GM13977 (cell line): ENCODE results near the gene OR7G1.

Experiments
- DNase-seq: peaks from one replicate; pipeline ENCODE4 v3.0.0; 2012; ENCODE audit warnings: low spot score
- CTCF ChIP-seq: IDR thresholded peaks from 2 replicates; pipeline ENCODE4 v1.5.1; 2012; ENCODE audit warnings: mild to moderate bottlenecking, control low read depth; ENCODE audit not compliant: insufficient read depth; ENCODE audit errors: extremely low read depth, missing control alignments
- in situ Hi-C: fragments of 300-500 bp; cut with MboI; formaldehyde crosslinking; loops from one replicate; pipeline ENCODE4 v1.12.0; 2022; ENCODE audit warnings: low sequenced_read_pairs, low pct_unique_long_range_greater_than_20kb, mixed read lengths, inconsistent platforms; ENCODE audit not compliant: unreplicated experiment

The OR7G1 gene

GRCh38 chr19:9139609-9140158 lies 24.1 kb upstream of the OR7G1 start:
- DNase-seq = no peak
- no peak for TF ChIP-seq CTCF
- in situ Hi-C loops = loop anchor here (25.0 kb wide), 2 partner anchors 473 to 648 kb away; partner anchors contain the start of gene ZNF561

- DNase-seq = no peak
- TF ChIP-seq CTCF = no peak
- in situ Hi-C loops = loop anchor here (25.0 kb wide), 2 partner anchors 480 to 655 kb away; partner anchors contain the start of gene ZNF561
Measured at GRCh38 chr19:9132422-9132821, 16.9 kb upstream of the OR7G1 start.

- in situ Hi-C loops = loop anchor here (25.0 kb wide), 2 partner anchors 481 to 656 kb away; partner anchors contain the start of gene ZNF561
- DNase-seq = no peak
Measured at GRCh38 chr19:9130965-9131364, 15.4 kb upstream of the OR7G1 start.

GRCh38 chr19:9128171-9128570 lies 12.6 kb upstream of the OR7G1 start:
- no peak for DNase-seq
- no peak for TF ChIP-seq CTCF
- in situ Hi-C loops = loop anchor here (25.0 kb wide), 2 partner anchors 484 to 659 kb away; partner anchors contain the start of gene ZNF561

More at GRCh38 chr19:9130965-9131364, 15.4 kb upstream of the OR7G1 start:
- TF ChIP-seq CTCF = no peak

GRCh38 chr19:9126900-9127405 lies 11.4 kb upstream of the OR7G1 start, which contains the start of gene OR7G3:
Gene OR7G3, minus strand, starts transcription at chr19:9126950. Its CDS starts 0 bp downstream, at chr19:9126950.
- TF ChIP-seq CTCF = no peak
- in situ Hi-C loops = loop anchor here (25.0 kb wide), 2 partner anchors 485 to 660 kb away; partner anchors contain the start of gene ZNF561

GRCh38 chr19:9116547-9116946 lies 984 bp upstream of the OR7G1 start:
- no peak for TF ChIP-seq CTCF
- in situ Hi-C loops = no loop called here
- no peak for DNase-seq

More at GRCh38 chr19:9126900-9127405, 11.4 kb upstream of the OR7G1 start, which contains the start of gene OR7G3:
- DNase-seq = no peak
